Activated T-cell treated with anti-CD3 and anti-CD28 coated beads, Interleukin-2, amount 50 U/mL, for 24 hours (primary cell): ENCODE data around the gene FAM186B.

Experiments
- DNase-seq: peaks from one replicate; pipeline ENCODE4 v3.0.0-alpha.2; 2020
- H3K27ac Mint-ChIP-seq: 2 replicates; pipeline ENCODE4 v1.8.0; 2020; ENCODE audit warnings: mild to moderate bottlenecking, mixed read lengths
- H3K27me3 Mint-ChIP-seq: 2 replicates; pipeline ENCODE4 v1.8.0; 2020; ENCODE audit warnings: mixed read lengths
- H3K36me3 Mint-ChIP-seq: 2 replicates; pipeline ENCODE4 v1.8.0; 2020; ENCODE audit warnings: low read depth, mixed read lengths
- H3K4me1 Mint-ChIP-seq: 2 replicates; pipeline ENCODE4 v1.8.0; 2020; ENCODE audit warnings: low read depth, mixed read lengths
- H3K4me3 Mint-ChIP-seq: 2 replicates; pipeline ENCODE4 v1.8.0; 2020; ENCODE audit warnings: mild to moderate bottlenecking, moderate library complexity, mixed read lengths
- H3K9me3 Mint-ChIP-seq: 2 replicates; pipeline ENCODE4 v1.8.0; 2020; ENCODE audit warnings: mixed read lengths

The FAM186B gene

GRCh38 chr12:49560695-49561094 lies 44.7 kb downstream of the FAM186B start:
- H3K36me3 Mint-ChIP-seq: peaks cover 90% of the 10 kb centered on the region
- peaks cover 33% of the 10 kb centered on the region for H3K4me1 Mint-ChIP-seq
- H3K27ac Mint-ChIP-seq: peak overlapping the region; percentile 61
- no peaks in the 10 kb centered on the region for H3K27me3 Mint-ChIP-seq
- H3K4me3 Mint-ChIP-seq: no peak overlapping the region
- no peaks in the 10 kb centered on the region for H3K9me3 Mint-ChIP-seq
- no peak for DNase-seq

- H3K27me3 Mint-ChIP-seq: no peaks in the 10 kb centered on the region
- H3K4me1 Mint-ChIP-seq: peaks cover 17% of the 10 kb centered on the region
- peaks cover 76% of the 10 kb centered on the region for H3K36me3 Mint-ChIP-seq
- no peak for DNase-seq
- no peaks in the 10 kb centered on the region for H3K9me3 Mint-ChIP-seq
- no peak overlapping the region for H3K4me3 Mint-ChIP-seq
- peak overlapping the region; percentile 75 for H3K27ac Mint-ChIP-seq
Observed at GRCh38 chr12:49559011-49559675, 46.3 kb downstream of the FAM186B start.

- Mint-ChIP-seq H3K36me3 (peaks cover 70% of the 10 kb centered on the region), H3K4me1 (peaks cover 16% of the 10 kb centered on the region), H3K27ac (peak overlapping the region; percentile 75), H3K9me3 (no peaks in the 10 kb centered on the region), H3K27me3 (no peaks in the 10 kb centered on the region), H3K4me3 (no peak overlapping the region)
- DNase-seq: no peak
Observed at GRCh38 chr12:49558526-49558925, 46.9 kb downstream of the FAM186B start.

- DNase-seq: no peak
- Mint-ChIP-seq H3K9me3 (no peaks in the 10 kb centered on the region), H3K4me1 (peaks cover 16% of the 10 kb centered on the region), H3K27ac (no peak overlapping the region), H3K36me3 (peaks cover 64% of the 10 kb centered on the region), H3K27me3 (no peaks in the 10 kb centered on the region), H3K4me3 (no peak overlapping the region)
Observed at GRCh38 chr12:49557917-49558215, 47.6 kb downstream of the FAM186B start.

- Mint-ChIP-seq H3K4me3 (no peak overlapping the region), H3K9me3 (no peaks in the 10 kb centered on the region), H3K36me3 (peaks cover 59% of the 10 kb centered on the region), H3K27me3 (no peaks in the 10 kb centered on the region), H3K27ac (no peak overlapping the region), H3K4me1 (peaks cover 16% of the 10 kb centered on the region)
- no peak for DNase-seq
Observed at GRCh38 chr12:49557187-49557916, 48.1 kb downstream of the FAM186B start.

- no peak for DNase-seq
- Mint-ChIP-seq H3K4me1 (peaks cover 12% of the 10 kb centered on the region), H3K27me3 (no peaks in the 10 kb centered on the region), H3K9me3 (no peaks in the 10 kb centered on the region), H3K36me3 (peaks cover 51% of the 10 kb centered on the region), H3K27ac (peak overlapping the region; percentile 33), H3K4me3 (no peak overlapping the region)
Observed at GRCh38 chr12:49556391-49557186, 48.9 kb downstream of the FAM186B start.

GRCh38 chr12:49555631-49556390 lies 49.6 kb downstream of the FAM186B start:
- H3K4me3 Mint-ChIP-seq: no peak overlapping the region
- peaks cover 5% of the 10 kb centered on the region for H3K4me1 Mint-ChIP-seq
- no peaks in the 10 kb centered on the region for H3K27me3 Mint-ChIP-seq
- no peak overlapping the region for H3K27ac Mint-ChIP-seq
- no peak for DNase-seq
- H3K9me3 Mint-ChIP-seq: no peaks in the 10 kb centered on the region
- peaks cover 43% of the 10 kb centered on the region for H3K36me3 Mint-ChIP-seq

- H3K27ac Mint-ChIP-seq: no peak overlapping the region
- no peak for DNase-seq
- no peaks in the 10 kb centered on the region for H3K4me1 Mint-ChIP-seq
- no peaks in the 10 kb centered on the region for H3K27me3 Mint-ChIP-seq
- peaks cover 28% of the 10 kb centered on the region for H3K36me3 Mint-ChIP-seq
- no peaks in the 10 kb centered on the region for H3K9me3 Mint-ChIP-seq
- H3K4me3 Mint-ChIP-seq: no peak overlapping the region
Observed at GRCh38 chr12:49554266-49554665, 51.2 kb downstream of the FAM186B start.

GRCh38 chr12:49553512-49554088 lies 51.8 kb downstream of the FAM186B start:
- Mint-ChIP-seq H3K9me3 (no peaks in the 10 kb centered on the region), H3K4me1 (peaks cover 3% of the 10 kb centered on the region), H3K27ac (no peak overlapping the region), H3K36me3 (peaks cover 21% of the 10 kb centered on the region), H3K27me3 (peaks cover 3% of the 10 kb centered on the region), H3K4me3 (no peak overlapping the region)
- DNase-seq: no peak

- Mint-ChIP-seq H3K9me3 (no peaks in the 10 kb centered on the region), H3K4me1 (peaks cover 10% of the 10 kb centered on the region), H3K27ac (no peak overlapping the region), H3K36me3 (peaks cover 15% of the 10 kb centered on the region), H3K4me3 (no peak overlapping the region), H3K27me3 (peaks cover 9% of the 10 kb centered on the region)
- no peak for DNase-seq
Observed at GRCh38 chr12:49552899-49553298, 52.5 kb downstream of the FAM186B start.

- Mint-ChIP-seq H3K9me3 (no peaks in the 10 kb centered on the region), H3K27me3 (peaks cover 13% of the 10 kb centered on the region), H3K4me1 (peaks cover 13% of the 10 kb centered on the region), H3K4me3 (no peak overlapping the region), H3K27ac (no peak overlapping the region), H3K36me3 (peaks cover 14% of the 10 kb centered on the region)
- no peak for DNase-seq
Observed at GRCh38 chr12:49552425-49552824, 53.0 kb downstream of the FAM186B start.

- DNase-seq: no peak
- Mint-ChIP-seq H3K9me3 (no peaks in the 10 kb centered on the region), H3K27me3 (peaks cover 16% of the 10 kb centered on the region), H3K4me1 (peaks cover 16% of the 10 kb centered on the region), H3K4me3 (no peak overlapping the region), H3K36me3 (peaks cover 13% of the 10 kb centered on the region), H3K27ac (no peak overlapping the region)
Observed at GRCh38 chr12:49552014-49552413, 53.4 kb downstream of the FAM186B start.

- Mint-ChIP-seq H3K27me3 (peaks cover 16% of the 10 kb centered on the region), H3K4me3 (peak overlapping the region; percentile 34), H3K36me3 (peaks cover under 1% of the 10 kb centered on the region), H3K4me1 (peaks cover 16% of the 10 kb centered on the region), H3K9me3 (no peaks in the 10 kb centered on the region), H3K27ac (no peak overlapping the region)
- no peak for DNase-seq
Observed at GRCh38 chr12:49550693-49551252, 54.7 kb downstream of the FAM186B start.
